Measurements from ENCODE around the gene ARHGAP29.
A peak's percentile ranks its signal among the peaks of the same experiment; 100 is the strongest.

ARHGAP29 gene

GRCh38 chr1:94228640-94229375 lies 8.6 kb downstream of the ARHGAP29 start:
- H3K4me3 ChIP-seq (ENCODE audit: low read depth, low read length): no peak overlapping the region
- DNase-seq (ENCODE audit: low read depth): peak; percentile 57
- TF ChIP-seq CTCF (conservative IDR thresholded peaks at IDR 0.05; ENCODE audit: low read depth, low read length): no peak

- no peak overlapping the region for H3K4me3 ChIP-seq (ENCODE audit: low read depth, low read length)
- DNase-seq (ENCODE audit: low read depth): no peak
- TF ChIP-seq CTCF (conservative IDR thresholded peaks at IDR 0.05; ENCODE audit: low read depth, low read length): no peak
Observed at GRCh38 chr1:94227624-94228023, 9.8 kb downstream of the ARHGAP29 start.

GRCh38 chr1:94225845-94226244 lies 11.5 kb downstream of the ARHGAP29 start:
- no peak for TF ChIP-seq CTCF (conservative IDR thresholded peaks at IDR 0.05; ENCODE audit: low read depth, low read length)
- no peak overlapping the region for H3K4me3 ChIP-seq (ENCODE audit: low read depth, low read length)
- DNase-seq (ENCODE audit: low read depth): no peak

GRCh38 chr1:94218332-94218731 lies 19.1 kb downstream of the ARHGAP29 start:
- DNase-seq (ENCODE audit: low read depth): no peak
- no peak for TF ChIP-seq CTCF (conservative IDR thresholded peaks at IDR 0.05; ENCODE audit: low read depth, low read length)
- no peak overlapping the region for H3K4me3 ChIP-seq (ENCODE audit: low read depth, low read length)

- H3K4me3 ChIP-seq (ENCODE audit: low read depth, low read length): no peak overlapping the region
- TF ChIP-seq CTCF (conservative IDR thresholded peaks at IDR 0.05; ENCODE audit: low read depth, low read length): no peak
- DNase-seq (ENCODE audit: low read depth): no peak
Observed at GRCh38 chr1:94215955-94216354, 21.4 kb downstream of the ARHGAP29 start.

- TF ChIP-seq CTCF (conservative IDR thresholded peaks at IDR 0.05; ENCODE audit: low read depth, low read length): no peak
- no peak for DNase-seq (ENCODE audit: low read depth)
Observed at GRCh38 chr1:94209982-94210381, 27.4 kb downstream of the ARHGAP29 start.

GRCh38 chr1:94209425-94209824 lies 28.0 kb downstream of the ARHGAP29 start:
- peak; percentile 81 for DNase-seq (ENCODE audit: low read depth)
- H3K4me3 ChIP-seq (ENCODE audit: low read depth, low read length): no peak overlapping the region
- TF ChIP-seq CTCF (conservative IDR thresholded peaks at IDR 0.05; ENCODE audit: low read depth, low read length): no peak

More at GRCh38 chr1:94209982-94210381, 27.4 kb downstream of the ARHGAP29 start:
- no peak overlapping the region for H3K4me3 ChIP-seq (ENCODE audit: low read depth, low read length)

All from choroid plexus epithelial cell (primary cell).